ENCODE data around the gene USP44.

DNA sequence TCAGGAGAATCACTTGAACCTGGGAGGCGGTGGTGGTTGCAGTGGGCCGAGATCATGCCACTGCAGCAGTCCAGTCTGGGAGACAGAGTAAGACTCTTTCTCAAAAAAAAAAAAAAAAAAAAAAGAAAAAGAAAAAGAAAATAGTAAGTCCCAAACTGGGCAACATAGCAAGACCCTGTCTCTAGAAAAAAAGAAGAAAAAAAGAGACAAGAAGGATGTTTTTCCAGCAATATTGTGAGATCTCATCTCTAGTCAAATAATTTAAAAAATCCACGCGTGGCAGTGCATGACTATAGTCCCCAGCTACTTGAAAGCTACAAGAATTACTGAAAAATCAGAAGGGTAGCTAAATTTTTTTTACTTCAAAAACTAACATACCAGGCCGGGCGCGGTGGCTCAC, 8.0 kb downstream of the USP44 start:
- TF ChIP-seq EZH2phosphoT487 (IDR thresholded peaks at IDR 0.05; ENCODE audit: unreplicated experiment), result no peak
- TF ChIP-seq CREB1 (CRISPR knock-in tag; IDR thresholded peaks at IDR 0.05; ENCODE audit: low read depth), result no peak
- TF ChIP-seq, protein P1, sequence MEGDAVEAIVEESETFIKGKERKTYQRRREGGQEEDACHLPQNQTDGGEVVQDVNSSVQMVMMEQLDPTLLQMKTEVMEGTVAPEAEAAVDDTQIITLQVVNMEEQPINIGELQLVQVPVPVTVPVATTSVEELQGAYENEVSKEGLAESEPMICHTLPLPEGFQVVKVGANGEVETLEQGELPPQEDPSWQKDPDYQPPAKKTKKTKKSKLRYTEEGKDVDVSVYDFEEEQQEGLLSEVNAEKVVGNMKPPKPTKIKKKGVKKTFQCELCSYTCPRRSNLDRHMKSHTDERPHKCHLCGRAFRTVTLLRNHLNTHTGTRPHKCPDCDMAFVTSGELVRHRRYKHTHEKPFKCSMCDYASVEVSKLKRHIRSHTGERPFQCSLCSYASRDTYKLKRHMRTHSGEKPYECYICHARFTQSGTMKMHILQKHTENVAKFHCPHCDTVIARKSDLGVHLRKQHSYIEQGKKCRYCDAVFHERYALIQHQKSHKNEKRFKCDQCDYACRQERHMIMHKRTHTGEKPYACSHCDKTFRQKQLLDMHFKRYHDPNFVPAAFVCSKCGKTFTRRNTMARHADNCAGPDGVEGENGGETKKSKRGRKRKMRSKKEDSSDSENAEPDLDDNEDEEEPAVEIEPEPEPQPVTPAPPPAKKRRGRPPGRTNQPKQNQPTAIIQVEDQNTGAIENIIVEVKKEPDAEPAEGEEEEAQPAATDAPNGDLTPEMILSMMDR (conservative IDR thresholded peaks at IDR 0.05; ENCODE audit: low read depth in 2 of 2), result no peak
- no peak for TF ChIP-seq POLR2AphosphoS5 (IDR thresholded peaks at IDR 0.05; ENCODE audit: low read depth)
- TF ChIP-seq EZH2 (IDR thresholded peaks at IDR 0.05; ENCODE audit: low read depth, unreplicated experiment), result no peak
- TF ChIP-seq, protein P2, sequence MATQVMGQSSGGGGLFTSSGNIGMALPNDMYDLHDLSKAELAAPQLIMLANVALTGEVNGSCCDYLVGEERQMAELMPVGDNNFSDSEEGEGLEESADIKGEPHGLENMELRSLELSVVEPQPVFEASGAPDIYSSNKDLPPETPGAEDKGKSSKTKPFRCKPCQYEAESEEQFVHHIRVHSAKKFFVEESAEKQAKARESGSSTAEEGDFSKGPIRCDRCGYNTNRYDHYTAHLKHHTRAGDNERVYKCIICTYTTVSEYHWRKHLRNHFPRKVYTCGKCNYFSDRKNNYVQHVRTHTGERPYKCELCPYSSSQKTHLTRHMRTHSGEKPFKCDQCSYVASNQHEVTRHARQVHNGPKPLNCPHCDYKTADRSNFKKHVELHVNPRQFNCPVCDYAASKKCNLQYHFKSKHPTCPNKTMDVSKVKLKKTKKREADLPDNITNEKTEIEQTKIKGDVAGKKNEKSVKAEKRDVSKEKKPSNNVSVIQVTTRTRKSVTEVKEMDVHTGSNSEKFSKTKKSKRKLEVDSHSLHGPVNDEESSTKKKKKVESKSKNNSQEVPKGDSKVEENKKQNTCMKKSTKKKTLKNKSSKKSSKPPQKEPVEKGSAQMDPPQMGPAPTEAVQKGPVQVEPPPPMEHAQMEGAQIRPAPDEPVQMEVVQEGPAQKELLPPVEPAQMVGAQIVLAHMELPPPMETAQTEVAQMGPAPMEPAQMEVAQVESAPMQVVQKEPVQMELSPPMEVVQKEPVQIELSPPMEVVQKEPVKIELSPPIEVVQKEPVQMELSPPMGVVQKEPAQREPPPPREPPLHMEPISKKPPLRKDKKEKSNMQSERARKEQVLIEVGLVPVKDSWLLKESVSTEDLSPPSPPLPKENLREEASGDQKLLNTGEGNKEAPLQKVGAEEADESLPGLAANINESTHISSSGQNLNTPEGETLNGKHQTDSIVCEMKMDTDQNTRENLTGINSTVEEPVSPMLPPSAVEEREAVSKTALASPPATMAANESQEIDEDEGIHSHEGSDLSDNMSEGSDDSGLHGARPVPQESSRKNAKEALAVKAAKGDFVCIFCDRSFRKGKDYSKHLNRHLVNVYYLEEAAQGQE (IDR thresholded peaks at IDR 0.05; ENCODE audit: unreplicated experiment), result no peak

All from GM23338 (cell line).